Femur (tissue), 1 donor: Measurements from ENCODE around the gene NRL.
"Not testable (repeated sequence)": the region's sequence is repeated elsewhere in the genome, so short reads cannot be mapped to it uniquely, and the experiment has no call there.

Experiments used
- DNase-seq: peaks from one replicate; pipeline ENCODE4 v3.0.0-alpha.2; 2017

NRL gene

GRCh38 chr14:24123424-24124417, 9.0 kb upstream of the NRL start:
- no peak for DNase-seq

- DNase-seq: no peak
These were observed 8.1 kb upstream of the NRL start for GRCh38 chr14:24122898-24123297.

DNA sequence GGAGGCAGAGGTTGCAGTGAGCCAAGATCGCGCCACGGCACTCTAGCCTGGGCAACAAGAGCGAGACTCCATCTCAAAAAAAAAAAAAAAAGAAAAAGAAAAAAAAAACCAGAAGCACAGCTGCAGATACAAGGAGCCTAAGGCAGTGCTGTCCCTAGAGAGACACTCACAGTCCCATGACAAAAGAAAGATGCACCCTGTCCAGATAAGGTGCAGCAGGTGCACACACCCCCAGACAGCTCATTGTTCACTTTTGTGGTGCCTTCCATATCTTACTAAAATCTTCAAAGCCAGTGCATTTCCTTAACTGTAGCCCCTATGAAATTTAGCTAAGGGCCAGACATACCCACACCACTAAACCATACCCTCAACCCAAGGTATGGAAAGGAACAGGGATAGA, 7.7 kb upstream of the NRL start:
- DNase-seq: no peak

DNA sequence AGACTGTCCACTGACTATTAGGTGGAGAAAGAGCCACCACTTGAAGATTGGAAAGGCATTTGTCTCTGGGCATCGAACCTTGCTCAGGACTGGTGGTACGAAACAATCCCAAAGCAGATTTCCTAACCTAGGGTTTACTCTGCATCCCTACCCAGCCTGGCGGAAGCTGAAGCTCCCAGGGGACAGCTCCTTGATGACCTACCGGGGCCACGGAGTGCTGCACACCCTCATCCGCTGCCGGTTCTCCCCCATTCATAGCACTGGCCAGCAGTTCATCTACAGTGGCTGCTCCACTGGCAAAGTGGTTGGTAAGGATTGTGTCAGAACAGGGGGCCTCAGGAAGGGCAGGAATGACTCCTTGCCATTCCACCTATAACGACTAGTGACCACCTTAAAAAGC, 6.5 kb upstream of the NRL start:
- no peak for DNase-seq

GRCh38 chr14:24119691-24120090, 4.9 kb upstream of the NRL start:
- DNase-seq: no peak

- no peak for DNase-seq
These were observed 2.4 kb upstream of the NRL start for GRCh38 chr14:24117179-24117578.

DNA sequence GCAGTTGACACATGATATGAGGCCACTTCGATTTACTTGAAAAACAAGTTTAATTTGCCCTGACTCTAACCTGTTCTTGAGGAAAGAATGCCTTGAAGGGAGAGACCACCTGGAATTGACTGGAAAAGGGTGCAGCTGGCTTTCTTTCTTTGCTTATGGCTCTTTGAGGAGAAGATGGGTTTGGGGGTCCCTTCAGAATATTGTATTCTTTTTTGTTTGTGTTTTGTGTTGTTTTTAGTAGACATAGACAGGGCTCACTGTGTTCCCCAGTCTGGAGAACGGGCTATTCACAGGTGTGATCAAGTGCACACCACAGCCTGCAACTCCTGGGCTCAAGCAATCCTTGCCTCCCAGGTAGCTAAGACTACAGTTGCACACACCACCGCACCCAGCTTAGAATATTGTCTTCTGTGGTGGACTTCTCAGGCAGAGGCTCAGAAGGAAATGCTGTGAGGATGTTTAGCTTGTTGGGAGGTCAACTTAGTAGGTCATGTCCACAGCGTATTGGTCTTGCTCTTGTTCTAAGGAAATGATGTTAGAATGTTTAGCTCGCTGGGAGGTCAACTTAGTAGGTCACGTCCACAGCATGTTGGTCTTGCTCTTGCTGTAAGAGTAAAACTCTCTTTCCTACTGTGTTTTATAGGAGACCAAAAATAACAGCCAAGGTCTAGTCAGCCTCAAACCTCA, 1.5 kb upstream of the NRL start:
- DNase-seq: no peak

- DNase-seq: no peak
These were observed 826 bp upstream of the NRL start for GRCh38 chr14:24115422-24116127.

DNA sequence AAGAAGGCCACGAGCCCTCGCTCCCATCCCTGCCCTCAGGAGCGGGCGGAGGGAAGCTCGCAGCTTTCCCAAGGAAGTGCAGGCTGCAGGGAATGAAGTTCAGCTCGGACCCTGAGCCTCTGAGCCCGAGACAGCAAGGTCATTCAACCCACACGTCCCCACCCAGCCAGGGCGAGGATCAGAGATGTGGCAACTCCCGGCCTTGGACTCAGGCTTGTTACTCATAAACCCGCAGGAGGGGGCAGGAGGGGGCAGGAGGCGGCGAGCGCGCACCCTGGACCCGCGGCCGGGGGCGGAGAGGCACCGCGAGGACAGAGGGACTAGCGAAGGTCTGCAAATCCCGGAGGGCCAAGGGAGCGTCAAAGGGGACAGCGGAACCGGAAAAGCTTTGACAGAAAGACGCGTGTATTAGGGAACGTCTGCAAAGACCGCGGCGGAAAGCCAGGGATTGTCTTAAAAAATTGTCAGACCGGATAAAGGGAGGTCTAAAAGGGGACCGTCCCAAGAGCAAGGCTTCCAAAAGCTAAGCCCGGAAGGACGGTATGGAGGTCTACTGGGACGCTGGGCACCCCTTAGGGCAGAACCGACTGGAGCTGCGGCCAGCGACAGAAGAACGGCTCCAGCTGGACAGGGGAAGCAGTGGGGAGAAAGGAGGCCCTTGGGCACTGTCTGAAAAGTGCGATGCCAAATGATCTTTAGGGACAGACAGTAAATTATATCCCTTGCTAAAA, 783 bp downstream of the NRL start:
- peak; percentile 90 for DNase-seq

DNA sequence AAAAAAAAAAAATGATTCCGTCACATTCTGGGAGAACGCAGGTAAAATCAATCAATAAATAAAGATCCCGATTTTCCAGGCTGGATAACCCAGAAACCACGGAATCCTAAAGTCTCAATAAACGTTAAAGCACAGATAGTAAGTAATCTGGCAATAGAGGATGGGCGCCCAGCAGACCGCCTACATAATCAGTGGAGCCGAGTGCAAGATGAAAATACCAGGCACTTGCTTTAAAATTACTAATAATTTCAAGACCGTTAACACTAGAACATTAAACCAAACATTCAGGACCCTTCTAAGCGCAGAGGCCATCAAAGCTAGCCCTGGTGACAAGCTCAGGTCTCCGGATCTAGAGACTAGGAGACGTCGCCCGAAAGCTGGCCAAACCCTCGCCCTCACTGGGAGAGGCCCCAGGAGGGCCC, 1.4 kb downstream of the NRL start:
- DNase-seq: no peak

DNA sequence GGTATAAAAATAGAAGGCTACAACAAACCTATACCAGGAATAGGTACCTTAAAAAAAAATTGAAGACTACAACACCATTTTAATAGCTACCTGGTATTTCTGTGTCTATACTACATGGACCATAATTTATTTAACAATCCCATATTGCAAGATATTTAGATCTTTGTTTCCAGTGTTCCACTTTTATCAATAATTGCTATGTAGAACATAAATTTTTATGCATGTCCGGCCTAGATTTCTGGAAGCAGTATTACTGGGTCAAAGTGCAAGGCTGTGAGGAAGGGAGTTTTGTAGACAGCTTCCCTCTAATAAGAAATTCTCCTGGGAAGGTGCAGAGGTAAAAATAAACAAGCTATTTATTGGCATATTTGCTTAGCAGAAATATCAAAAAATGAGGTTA, 4.2 kb downstream of the NRL start:
- no peak for DNase-seq

- DNase-seq: no peak
These were observed 4.7 kb downstream of the NRL start for GRCh38 chr14:24110060-24110459.

DNA sequence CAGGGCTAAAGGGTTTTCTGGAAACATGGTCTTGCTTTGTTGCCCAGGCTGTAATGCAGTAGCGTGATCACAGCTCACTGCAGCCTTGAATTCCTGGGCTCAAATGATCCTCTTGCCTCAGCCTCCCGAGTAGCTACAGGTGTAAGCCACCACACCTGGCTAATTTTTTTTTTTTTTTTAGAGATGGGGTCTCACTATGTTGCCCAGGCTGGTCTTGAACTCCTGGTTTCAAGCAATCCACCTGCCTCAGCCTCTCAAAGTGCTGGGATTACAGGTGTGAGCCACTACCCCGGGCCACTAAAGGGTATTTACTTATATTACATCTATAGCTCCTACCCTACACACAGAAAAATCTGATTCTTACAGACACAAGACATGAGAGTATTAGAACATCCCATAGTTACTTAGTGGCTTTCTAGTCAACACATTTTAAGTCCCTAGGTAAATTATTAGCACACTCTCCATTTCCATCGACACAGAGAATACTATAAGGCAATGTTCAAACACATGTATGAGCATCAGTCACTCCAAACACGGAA, 6.3 kb downstream of the NRL start:
- no peak for DNase-seq

DNA sequence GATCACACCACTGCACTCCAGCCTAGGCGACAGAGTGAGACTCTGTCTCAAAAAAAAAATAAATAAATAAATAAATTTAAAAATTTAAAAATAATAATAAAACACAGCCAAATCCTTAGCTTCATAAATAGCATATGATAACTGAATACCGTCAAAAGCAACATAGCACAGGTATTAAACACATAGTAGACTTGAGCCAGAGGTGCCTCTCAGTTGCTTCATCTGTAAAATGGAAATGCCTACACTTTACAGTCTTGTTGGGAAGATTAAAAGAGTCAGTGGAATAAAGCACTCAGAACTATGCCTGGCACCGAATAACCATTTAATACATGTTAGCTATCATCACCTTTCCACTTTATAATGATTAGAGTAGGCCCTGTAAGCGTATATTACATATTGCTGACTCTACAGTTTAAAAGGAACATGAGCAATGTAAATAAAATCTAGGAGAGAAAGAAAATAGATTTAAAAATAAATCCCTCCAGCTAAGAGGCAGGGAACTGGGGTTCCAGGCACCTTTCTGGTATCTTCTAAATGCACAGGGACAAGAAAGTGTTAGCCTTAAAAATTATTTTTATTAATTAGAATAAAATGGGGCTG, 8.0 kb downstream of the NRL start:
- DNase-seq: no peak

DNA sequence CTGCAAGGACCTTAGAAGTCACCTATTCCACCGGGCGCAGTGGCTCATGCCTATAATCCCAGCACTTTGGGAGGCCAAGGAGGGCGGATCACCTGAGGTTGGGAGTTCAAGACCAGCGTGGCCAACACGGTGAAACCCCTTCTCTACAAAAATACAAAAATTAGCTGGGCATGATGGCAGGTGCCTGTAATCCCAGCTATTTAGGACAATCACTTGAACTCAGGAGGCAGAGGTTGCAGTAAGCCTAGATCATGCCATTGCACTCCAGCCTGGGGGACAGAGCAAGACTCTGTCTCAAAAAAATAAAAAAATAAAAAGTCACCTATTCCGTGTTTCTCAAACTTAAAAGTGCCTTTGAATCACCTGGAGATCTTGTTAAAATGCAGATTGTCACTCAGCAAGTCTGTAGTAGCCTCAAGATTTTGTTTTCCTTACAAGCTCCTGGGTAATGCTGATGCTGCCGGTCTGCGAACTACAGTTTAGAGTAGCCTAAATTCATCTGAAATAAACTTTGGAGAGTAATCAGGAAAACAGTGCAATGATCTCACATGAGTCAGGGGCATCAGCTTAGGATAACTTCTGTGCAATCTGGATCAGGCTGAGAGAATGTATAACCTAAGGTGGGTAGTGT, 9.0 kb downstream of the NRL start:
- DNase-seq: not testable (repeated sequence)

DNA sequence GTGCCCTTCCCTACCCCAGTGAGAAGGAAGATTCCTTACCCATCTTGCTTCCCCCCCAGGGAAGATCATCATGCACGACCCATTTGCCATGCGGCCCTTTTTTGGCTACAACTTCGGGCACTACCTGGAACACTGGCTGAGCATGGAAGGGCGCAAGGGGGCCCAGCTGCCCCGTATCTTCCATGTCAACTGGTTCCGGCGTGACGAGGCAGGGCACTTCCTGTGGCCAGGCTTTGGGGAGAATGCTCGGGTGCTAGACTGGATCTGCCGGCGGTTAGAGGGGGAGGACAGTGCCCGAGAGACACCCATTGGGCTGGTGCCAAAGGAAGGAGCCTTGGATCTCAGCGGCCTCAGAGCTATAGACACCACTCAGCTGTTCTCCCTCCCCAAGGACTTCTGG, 11.3 kb downstream of the NRL start:
- DNase-seq: no peak

DNA sequence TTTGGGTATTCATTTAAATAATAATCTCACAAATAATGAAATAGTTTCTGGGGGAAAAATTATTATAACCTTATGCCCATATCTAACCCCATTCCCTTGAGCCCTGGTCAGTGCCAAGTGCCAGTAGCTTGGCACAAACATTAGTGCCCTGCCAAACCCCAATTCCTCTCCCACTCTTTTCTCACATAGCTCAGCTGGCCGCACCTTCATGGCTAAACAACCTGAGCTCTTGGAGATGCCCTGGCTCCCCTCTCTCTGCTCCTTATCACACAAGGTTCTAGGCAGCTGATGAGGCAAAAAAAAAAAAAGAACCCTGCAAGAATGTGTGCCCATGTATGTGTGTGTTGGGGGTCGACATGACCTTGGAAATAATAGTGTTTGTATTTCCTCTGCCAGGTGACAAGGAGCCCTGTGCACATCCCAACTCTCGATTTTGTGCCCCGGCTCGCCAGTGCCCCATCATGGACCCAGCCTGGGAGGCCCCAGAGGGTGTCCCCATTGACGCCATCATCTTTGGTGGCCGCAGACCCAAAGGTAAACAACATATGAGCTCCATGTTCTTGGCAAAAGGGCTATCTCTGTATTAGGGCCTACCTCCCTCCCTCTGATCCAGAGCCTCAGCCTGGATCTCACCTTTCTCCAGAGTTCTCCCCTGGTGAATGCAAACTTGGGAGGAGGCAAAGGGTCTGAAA, 12.2 kb downstream of the NRL start:
- DNase-seq: no peak

- no peak for DNase-seq
These were observed 13.7 kb downstream of the NRL start for GRCh38 chr14:24100982-24101494.

DNA sequence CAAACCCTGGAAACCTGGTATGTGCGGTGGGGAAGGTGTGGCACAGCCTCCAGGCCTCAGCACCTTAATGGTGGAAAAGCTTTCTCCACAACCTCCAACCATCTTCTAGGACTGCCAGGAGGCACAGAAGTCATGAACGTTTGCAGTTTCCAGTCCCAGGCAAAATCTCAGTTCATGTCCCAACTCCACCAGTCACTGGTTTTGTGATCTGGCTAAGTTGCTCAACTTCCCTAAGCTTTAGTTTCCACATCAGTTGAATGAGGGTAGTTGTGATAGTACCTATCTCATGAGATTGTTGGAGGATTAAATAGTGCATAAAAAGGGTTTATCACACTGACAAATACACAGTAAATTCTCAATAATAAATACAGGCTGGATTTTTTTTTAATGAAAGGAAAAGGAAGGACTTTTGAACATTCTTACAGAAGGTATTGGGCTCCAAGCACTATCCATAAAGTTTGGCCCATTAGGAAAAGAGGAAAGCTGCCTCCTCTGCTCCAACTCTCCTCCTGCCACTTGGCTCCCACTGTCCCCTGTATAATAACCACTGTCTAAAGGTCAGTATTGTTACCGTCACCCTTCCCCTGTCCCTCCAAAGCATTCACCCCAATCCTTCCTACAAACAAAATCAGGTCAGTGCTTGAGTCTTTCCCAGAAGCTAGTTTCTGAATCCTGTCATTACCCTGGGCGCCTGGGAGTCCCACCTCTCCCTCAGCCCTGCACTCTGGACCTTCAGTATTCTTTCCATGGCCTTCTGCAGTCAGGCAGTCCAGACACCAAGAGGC, 14.4 kb downstream of the NRL start:
- DNase-seq: no peak
